NCI-H748 (cell line): Measurements from ENCODE around the gene ATAD2B.

Source experiments
- DNase-seq: peaks from one replicate; lab custom pipeline; 2025; ENCODE audit not compliant: unreplicated experiment; lab: John Stamatoyannopoulos, UW

Gene ATAD2B

GRCh38 chr2:23915327-23915726 is 11.6 kb downstream of the ATAD2B start:
- DNase-seq = no peak

- DNase-seq = no peak
Observed at GRCh38 chr2:23912054-23912453, 14.9 kb downstream of the ATAD2B start.

- no peak for DNase-seq
Observed at GRCh38 chr2:23905155-23905554, 21.8 kb downstream of the ATAD2B start.

- no peak for DNase-seq
Observed at GRCh38 chr2:23904692-23905091, 22.2 kb downstream of the ATAD2B start.

- no peak for DNase-seq
Observed at GRCh38 chr2:23904215-23904614, 22.7 kb downstream of the ATAD2B start.

- DNase-seq = no peak
Observed at GRCh38 chr2:23903034-23903433, 23.9 kb downstream of the ATAD2B start.

- no peak for DNase-seq
Observed at GRCh38 chr2:23901966-23902846, 24.7 kb downstream of the ATAD2B start.

GRCh38 chr2:23900541-23901322 is 26.2 kb downstream of the ATAD2B start:
- DNase-seq = no peak

- DNase-seq = no peak
Observed at GRCh38 chr2:23900133-23900532, 26.8 kb downstream of the ATAD2B start.

- no peak for DNase-seq
Observed at GRCh38 chr2:23871206-23871605, 55.7 kb downstream of the ATAD2B start.

GRCh38 chr2:23867449-23867848 is 59.5 kb downstream of the ATAD2B start:
- DNase-seq = no peak

- no peak for DNase-seq
Observed at GRCh38 chr2:23862716-23863426, 64.1 kb downstream of the ATAD2B start.

- no peak for DNase-seq
Observed at GRCh38 chr2:23861952-23862351, 65.0 kb downstream of the ATAD2B start.

GRCh38 chr2:23859983-23860382 is 66.9 kb downstream of the ATAD2B start:
- DNase-seq = no peak

GRCh38 chr2:23859234-23859633 is 67.7 kb downstream of the ATAD2B start:
- no peak for DNase-seq

- no peak for DNase-seq
Observed at GRCh38 chr2:23850564-23851256, 76.2 kb downstream of the ATAD2B start.

- DNase-seq = no peak
Observed at GRCh38 chr2:23844905-23845304, 82.0 kb downstream of the ATAD2B start.

GRCh38 chr2:23843051-23843976 is 83.6 kb downstream of the ATAD2B start:
- DNase-seq = no peak

GRCh38 chr2:23839919-23840578 is 86.9 kb downstream of the ATAD2B start:
- DNase-seq = no peak
